Panc1 (cell line): ENCODE data around the gene MACROD2. TPM values are rescaled to one million over a fixed set of nuclear protein-coding genes. Genes with fewer than 3 reads are reported as not detected.

Source experiments
- ATAC-seq: fragments of 200-7000 bp; cut with Tn5 transposase; 2 replicates; pipeline ENCODE4 v1.9.1; 2020; ENCODE audit warnings: mild to moderate bottlenecking, moderate library complexity
- BruUV-seq: library from RNA; stranded (reverse); fragments of 400-500 nt; replicated peaks from 2 replicates; lab custom pipeline; 2021; lab: Mats Ljungman, UMichigan
- CTCF ChIA-PET: fragments of 300-600 bp; sonication (Branson Sonifier 250); formaldehyde crosslinking; loops from one replicate; lab custom pipeline; 2022; ENCODE audit warnings: antibody characterized with exemption; lab: Charles Lee
- POLR2A ChIA-PET: fragments of 300-600 bp; sonication (Branson Sonifier 250); formaldehyde crosslinking; loops from one replicate; lab custom pipeline; 2022; ENCODE audit warnings: antibody characterized with exemption; lab: Charles Lee
- DNase-seq: peaks from one replicate; pipeline ENCODE4 v3.0.0-alpha.2; 2010; ENCODE audit warnings: low read depth, low spot score
- H3K27ac ChIP-seq: 2 replicates; pipeline ENCODE4 v1.5.1; 2011; ENCODE audit warnings: mild to moderate bottlenecking, low read length, inconsistent platforms
- H3K27me3 ChIP-seq: fragments of 200-500 bp; sonication (Bioruptor generic); 2 replicates; pipeline ENCODE4 v1.6.0; 2014; ENCODE audit warnings: low read length, inconsistent platforms; ENCODE audit not compliant: control insufficient read depth, insufficient read depth
- H3K36me3 ChIP-seq: fragments of 200-500 bp; sonication (Bioruptor generic); 2 replicates; pipeline ENCODE4 v1.5.1; 2014; ENCODE audit warnings: inconsistent platforms, mild to moderate bottlenecking, low read length, moderate library complexity; ENCODE audit not compliant: control insufficient read depth, insufficient read depth
- H3K4me1 ChIP-seq: 2 replicates; pipeline ENCODE4 v1.5.1; 2011; ENCODE audit warnings: inconsistent platforms, mild to moderate bottlenecking, low read length, moderate library complexity; ENCODE audit not compliant: control insufficient read depth, insufficient read depth
- H3K4me3 ChIP-seq, 2 experiments: 2 replicates each; pipeline ENCODE4 v1.5.1; 2011 to 2012; ENCODE audit warnings: low read depth in 2 of 2, low read length in 2 of 2, mild to moderate bottlenecking in 2 of 2, inconsistent platforms in 1 of 2, moderate library complexity in 1 of 2
- H3K9me3 ChIP-seq: fragments of 200-500 bp; sonication (Bioruptor generic); 2 replicates; pipeline ENCODE4 v1.5.1; 2014; ENCODE audit warnings: low read depth, mild to moderate bottlenecking, inconsistent platforms, low read length, moderate library complexity; ENCODE audit not compliant: control insufficient read depth, insufficient read depth
- CTCF ChIP-seq: fragments of 450-650 bp; IDR thresholded peaks from 2 replicates; pipeline ENCODE4 v1.5.1; 2017; ENCODE audit warnings: mild to moderate bottlenecking
- POLR2AphosphoS5 ChIP-seq: IDR thresholded peaks from 2 replicates; pipeline ENCODE4 v1.6.1; 2012; ENCODE audit warnings: mild to moderate bottlenecking, low read depth, low read length, moderate library complexity
- REST ChIP-seq, 2 experiments: IDR thresholded peaks; 2 replicates each; pipeline ENCODE4 v1.6.1; 2011 to 2012; ENCODE audit warnings: low read depth in 2 of 2, control low read depth in 1 of 2, low read length in 1 of 2, mild to moderate bottlenecking in 1 of 2, moderate library complexity in 1 of 2; ENCODE audit not compliant: insufficient read depth in 1 of 2
- SIN3A ChIP-seq: IDR thresholded peaks from 2 replicates; pipeline ENCODE4 v1.6.1; 2012; ENCODE audit warnings: low read depth, mild to moderate bottlenecking, low read length, moderate library complexity, borderline replicate concordance; ENCODE audit not compliant: insufficient read depth
- TCF7L2 ChIP-seq: IDR thresholded peaks from 2 replicates; pipeline ENCODE4 v1.6.1; 2011; ENCODE audit warnings: mild to moderate bottlenecking, low read depth, low read length, inconsistent platforms
- in situ Hi-C: cut with HindIII; loops from 2 replicates; pipeline ENCODE4 v1.10.0; 2016; ENCODE audit warnings: low sequenced_read_pairs, low pct_unique_long_range_greater_than_20kb
- intact Hi-C: fragments of 100-400 bp; cut with micrococcal nuclease; formaldehyde crosslinking; loops from one replicate; pipeline ENCODE4 v1.10.0; 2022; ENCODE audit not compliant: unreplicated experiment
- total RNA-seq: library from RNA; stranded (reverse); gene quantifications from one replicate; pipeline ENCODE4 v1.2.1, GENCODE V29; 2021; ENCODE audit not compliant: unreplicated experiment

The MACROD2 gene
- total RNA-seq, 1 experiment from 2014 or later, result 1.2 TPM

- intact Hi-C loops (no loop called here), in situ Hi-C loops (no loop called here)
- ATAC-seq (no peak), DNase-seq (no peak)
- Histone ChIP-seq H3K9me3 (no peaks in the 10 kb centered on the region), H3K4me3 (no peak overlapping the region), H3K36me3 (no peaks in the 10 kb centered on the region), H3K4me1 (no peaks in the 10 kb centered on the region; the same call in 1 of the 2 replicates), H3K27me3 (no peaks in the 10 kb centered on the region), H3K27ac (no peak overlapping the region)
- TF ChIP-seq TCF7L2 (no peak), POLR2AphosphoS5 (no peak), CTCF (no peak), SIN3A (no peak), REST (IDR thresholded peaks at IDR 0.05; ENCODE audit: insufficient read depth in 1 of 2, low read depth in 2 of 2, low read length in 1 of 2) (no peak)
- CTCF ChIA-PET, result no interaction called here
- BruUV-seq, result no TSS peak
- POLR2A ChIA-PET, result no interaction called here
These were observed 923.7 kb downstream of the MACROD2 start for GRCh38 chr20:14918976-14919375.

- Histone ChIP-seq H3K27ac (no peak overlapping the region), H3K27me3 (no peaks in the 10 kb centered on the region), H3K36me3 (no peaks in the 10 kb centered on the region), H3K9me3 (no peaks in the 10 kb centered on the region), H3K4me1 (no peaks in the 10 kb centered on the region; the same call in 1 of the 2 replicates), H3K4me3 (no peak overlapping the region)
- intact Hi-C loops (no loop called here), in situ Hi-C loops (no loop called here)
- ChIA-PET CTCF (no interaction called here), POLR2A (no interaction called here)
- DNase-seq, result no peak
- BruUV-seq, result no TSS peak
- TF ChIP-seq TCF7L2 (no peak), REST (IDR thresholded peaks at IDR 0.05; ENCODE audit: insufficient read depth in 1 of 2, low read depth in 2 of 2, low read length in 1 of 2) (no peak), POLR2AphosphoS5 (no peak), SIN3A (no peak), CTCF (no peak)
- no peak for ATAC-seq
These were observed 924.3 kb downstream of the MACROD2 start for GRCh38 chr20:14919501-14920081.
